Measurements from ENCODE around the gene ADARB2.

GRCh38 chr10:1609648-1609970 is 127.7 kb downstream of the ADARB2 start:
- TF ChIP-seq TCF12 (IDR thresholded peaks at IDR 0.05; ENCODE audit: low read depth), result no peak
- TF ChIP-seq ZBTB7A (IDR thresholded peaks at IDR 0.05; ENCODE audit: low read depth), result no peak
- no peak for TF ChIP-seq TAF1 (IDR thresholded peaks at IDR 0.05; ENCODE audit: low read depth)
- no peak for TF ChIP-seq MAX (IDR thresholded peaks at IDR 0.05)
- no peak for TF ChIP-seq FOXM1 (IDR thresholded peaks at IDR 0.05; ENCODE audit: borderline replicate concordance, low read depth)
- TF ChIP-seq TEAD4 (IDR thresholded peaks at IDR 0.05), result no peak
- no peak for TF ChIP-seq CREB1 (IDR thresholded peaks at IDR 0.05; ENCODE audit: low read depth)
- TF ChIP-seq YY1 (IDR thresholded peaks at IDR 0.05; ENCODE audit: low read depth), result no peak
- no peak for TF ChIP-seq EP300 (IDR thresholded peaks at IDR 0.05; ENCODE audit: borderline replicate concordance)
- TF ChIP-seq RAD21 (IDR thresholded peaks at IDR 0.05; ENCODE audit: low read depth), result no peak
- TF ChIP-seq EGR1 (IDR thresholded peaks at IDR 0.05), result no peak
- TF ChIP-seq CEBPB (IDR thresholded peaks at IDR 0.05), result no peak
- TF ChIP-seq, protein P1, sequence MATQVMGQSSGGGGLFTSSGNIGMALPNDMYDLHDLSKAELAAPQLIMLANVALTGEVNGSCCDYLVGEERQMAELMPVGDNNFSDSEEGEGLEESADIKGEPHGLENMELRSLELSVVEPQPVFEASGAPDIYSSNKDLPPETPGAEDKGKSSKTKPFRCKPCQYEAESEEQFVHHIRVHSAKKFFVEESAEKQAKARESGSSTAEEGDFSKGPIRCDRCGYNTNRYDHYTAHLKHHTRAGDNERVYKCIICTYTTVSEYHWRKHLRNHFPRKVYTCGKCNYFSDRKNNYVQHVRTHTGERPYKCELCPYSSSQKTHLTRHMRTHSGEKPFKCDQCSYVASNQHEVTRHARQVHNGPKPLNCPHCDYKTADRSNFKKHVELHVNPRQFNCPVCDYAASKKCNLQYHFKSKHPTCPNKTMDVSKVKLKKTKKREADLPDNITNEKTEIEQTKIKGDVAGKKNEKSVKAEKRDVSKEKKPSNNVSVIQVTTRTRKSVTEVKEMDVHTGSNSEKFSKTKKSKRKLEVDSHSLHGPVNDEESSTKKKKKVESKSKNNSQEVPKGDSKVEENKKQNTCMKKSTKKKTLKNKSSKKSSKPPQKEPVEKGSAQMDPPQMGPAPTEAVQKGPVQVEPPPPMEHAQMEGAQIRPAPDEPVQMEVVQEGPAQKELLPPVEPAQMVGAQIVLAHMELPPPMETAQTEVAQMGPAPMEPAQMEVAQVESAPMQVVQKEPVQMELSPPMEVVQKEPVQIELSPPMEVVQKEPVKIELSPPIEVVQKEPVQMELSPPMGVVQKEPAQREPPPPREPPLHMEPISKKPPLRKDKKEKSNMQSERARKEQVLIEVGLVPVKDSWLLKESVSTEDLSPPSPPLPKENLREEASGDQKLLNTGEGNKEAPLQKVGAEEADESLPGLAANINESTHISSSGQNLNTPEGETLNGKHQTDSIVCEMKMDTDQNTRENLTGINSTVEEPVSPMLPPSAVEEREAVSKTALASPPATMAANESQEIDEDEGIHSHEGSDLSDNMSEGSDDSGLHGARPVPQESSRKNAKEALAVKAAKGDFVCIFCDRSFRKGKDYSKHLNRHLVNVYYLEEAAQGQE (IDR thresholded peaks at IDR 0.05; ENCODE audit: low read depth), result no peak

Measured in Ishikawa (cell line).